Endothelial cell of umbilical vein (primary cell): ENCODE results near the gene SLC38A10. TPM values are rescaled to one million over a fixed set of nuclear protein-coding genes. Genes with fewer than 3 reads are reported as not detected.

Experiments
- BruUV-seq: library from RNA; stranded (reverse); fragments of 400-500 nt; replicated peaks from 2 replicates; lab custom pipeline; 2021; lab: Mats Ljungman, UMichigan
- CTCF ChIA-PET: fragments of 300-600, 350-600 bp; sonication (Branson Sonifier 250); formaldehyde crosslinking; loops from one replicate; lab custom pipeline; 2021; ENCODE audit warnings: antibody characterized with exemption, inconsistent platforms; lab: Charles Lee
- POLR2A ChIA-PET: fragments of 300-600, 350-600 bp; sonication (Branson Sonifier 250); formaldehyde crosslinking; loops from one replicate; lab custom pipeline; 2021; ENCODE audit warnings: antibody characterized with exemption, inconsistent platforms; lab: Charles Lee
- DNase-seq: peaks from one replicate; pipeline ENCODE4 v3.0.0-alpha.2; 2011; ENCODE audit warnings: low read depth, low spot score
- FAIRE-seq: peaks from 2 replicates; lab custom pipeline; 2011; peaks lifted over from hg19 to GRCh38; lab: Jason Lieb, UNC
- H2AFZ ChIP-seq: 2 replicates; pipeline ENCODE4 v1.6.0; 2012; ENCODE audit warnings: low read depth, low read length, control low read depth, inconsistent platforms
- H3K27ac ChIP-seq: 2 replicates; pipeline ENCODE4 v1.5.1; 2011; ENCODE audit warnings: low read depth, mild to moderate bottlenecking, control low read depth, low read length, moderate library complexity; ENCODE audit not compliant: insufficient read depth
- H3K27me3 ChIP-seq, 2 experiments: 2 replicates each; pipeline versions ENCODE4 v1.6.0 to v1.6.1; 2011; ENCODE audit warnings: low read length in 2 of 2, mixed read lengths in 1 of 2; ENCODE audit not compliant: control insufficient read depth in 2 of 2, insufficient read depth in 2 of 2
- H3K36me3 ChIP-seq, 2 experiments: 2 replicates in 1 of 2; 3 replicates in 1 of 2; pipeline ENCODE4 v1.5.1; 2011; ENCODE audit warnings: low read length in 2 of 2, mild to moderate bottlenecking in 1 of 2, moderate library complexity in 1 of 2; ENCODE audit not compliant: control insufficient read depth in 2 of 2, insufficient read depth in 2 of 2; ENCODE audit errors: extremely low read depth in 1 of 2
- H3K4me1 ChIP-seq: 3 replicates; pipeline ENCODE4 v1.5.1; 2011; ENCODE audit warnings: mild to moderate bottlenecking, low read length; ENCODE audit not compliant: control insufficient read depth, insufficient read depth; ENCODE audit errors: extremely low read depth
- H3K4me2 ChIP-seq: 2 replicates; pipeline ENCODE4 v1.6.1; 2011; ENCODE audit warnings: low read length, control low read depth, mixed read lengths; ENCODE audit not compliant: insufficient read depth
- H3K4me3 ChIP-seq, 3 experiments: fragments of 200-600 bp in 1 of 3; sonication (generic), shearing (Covaris generic) in 1 of 3; replicated peaks in 1 of 3; 2 replicates each; pipeline ENCODE4 v1.5.1; 2011 to 2016; ENCODE audit warnings: control low read depth in 3 of 3, low read length in 3 of 3, mild to moderate bottlenecking in 2 of 3, inconsistent platforms in 1 of 3, low read depth in 1 of 3, moderate library complexity in 1 of 3; ENCODE audit not compliant: insufficient read depth in 1 of 3
- H3K79me2 ChIP-seq: 2 replicates; pipeline ENCODE4 v1.6.0; 2012; ENCODE audit warnings: low read length, inconsistent platforms; ENCODE audit not compliant: control insufficient read depth, insufficient read depth
- H3K9ac ChIP-seq: replicated peaks from 2 replicates; pipeline ENCODE3; 2011; ENCODE audit warnings: low read length, control low read depth; ENCODE audit not compliant: insufficient read depth; ENCODE audit errors: extremely low read depth
- H3K9me1 ChIP-seq: replicated peaks from 3 replicates; pipeline ENCODE4 v1.6.0; 2011; ENCODE audit warnings: mild to moderate bottlenecking, low read length; ENCODE audit not compliant: control insufficient read depth, insufficient read depth; ENCODE audit errors: extremely low read depth
- H3K9me3 ChIP-seq: replicated peaks from 2 replicates; pipeline ENCODE4 v1.5.1; 2012; ENCODE audit warnings: low read length, inconsistent platforms; ENCODE audit not compliant: control insufficient read depth, insufficient read depth
- H4K20me1 ChIP-seq: replicated peaks from 2 replicates; pipeline ENCODE3; 2011; ENCODE audit warnings: mild to moderate bottlenecking, low read length; ENCODE audit not compliant: control insufficient read depth, insufficient read depth; ENCODE audit errors: extremely low read depth
- JUN ChIP-seq: IDR thresholded peaks from 2 replicates; pipeline ENCODE4 v1.6.1; 2011; ENCODE audit warnings: borderline replicate concordance, low read depth; ENCODE audit not compliant: insufficient read length, insufficient read depth
- POLR2A ChIP-seq: IDR thresholded peaks from 2 replicates; pipeline ENCODE4 v1.6.1; 2012; ENCODE audit warnings: low read depth, mild to moderate bottlenecking, control low read depth, low read length
- POLR2AphosphoS5 ChIP-seq: IDR thresholded peaks from 2 replicates; pipeline ENCODE4 v1.6.1; 2012; ENCODE audit warnings: low read depth, mild to moderate bottlenecking, control low read depth, low read length, moderate library complexity; ENCODE audit not compliant: insufficient read depth
- dilution Hi-C: fragments of 300-500 bp; cut with MboI; formaldehyde crosslinking; loops from one replicate; pipeline ENCODE4 v1.15.0; 2019; ENCODE audit warnings: low sequenced_read_pairs; ENCODE audit not compliant: extremely low pct_ligation_motif_present
- intact Hi-C: fragments of 100-400 bp; cut with micrococcal nuclease; formaldehyde crosslinking; loops from one replicate; pipeline ENCODE4 v1.10.0; 2022
- polyA plus RNA-seq, 4 experiments: library from polyadenylated mRNA; depleted of rRNA in 3 of 4; stranded (reverse) in 3 of 4; unstranded in 1 of 4; fragments of >200 nt; gene quantifications; 2 replicates each; pipeline versions ENCODE4 v1.2.1 to v1.2.3, GENCODE V29; 2011 to 2012; ENCODE audit warnings: missing spikeins in 1 of 4
- total RNA-seq: library from RNA; stranded (reverse); gene quantifications from 2 replicates; pipeline ENCODE4 v1.2.3, GENCODE V29; 2021

The SLC38A10 gene
- total and polyA plus RNA-seq, 2 donors (not counting 3 experiments of a cell fraction or from before 2014, with no cell fraction given), result 72.7 to 113 TPM

- no peak overlapping the region for H3K4me2 ChIP-seq
- H3K9me1 ChIP-seq, result no peaks in the 10 kb centered on the region
- H3K27me3 ChIP-seq, result no peaks in the 10 kb centered on the region
- peaks cover 0 to 8% of the 10 kb centered on the region in 2 experiments for H3K36me3 ChIP-seq
- no peak overlapping the region for H3K9ac ChIP-seq
- ChIA-PET POLR2A (no interaction called here), CTCF (interaction anchor here (0.8 to 1.3 kb wide), 2 partner anchors 100 to 101 kb away, joined by 3 to 5 read pairs; no protein-coding TSS in a partner anchor)
- no peaks in the 10 kb centered on the region for H4K20me1 ChIP-seq
- TF ChIP-seq POLR2AphosphoS5 (no peak), POLR2A (peak; percentile 2)
- intact Hi-C loops (no loop called here), dilution Hi-C loops (no loop called here)
- no peaks in the 10 kb centered on the region for H3K9me3 ChIP-seq
- no peak overlapping the region for H2AFZ ChIP-seq
- no TSS peak for BruUV-seq
- no peak for FAIRE-seq
- DNase-seq, result no peak
- H3K27ac ChIP-seq, result no peak overlapping the region
- H3K4me1 ChIP-seq, result peaks cover 6% of the 10 kb centered on the region
- H3K79me2 ChIP-seq, result peaks cover 15% of the 10 kb centered on the region
- H3K4me3 ChIP-seq, result no peak overlapping the region
Observed at GRCh38 chr17:81243333-81243664, 51.8 kb downstream of the SLC38A10 start.

GRCh38 chr17:81242421-81243332 is 52.4 kb downstream of the SLC38A10 start:
- Histone ChIP-seq H3K9me1 (no peaks in the 10 kb centered on the region), H3K4me3 (no peak overlapping the region), H3K9me3 (no peaks in the 10 kb centered on the region), H3K79me2 (peaks cover 19% of the 10 kb centered on the region), H3K4me2 (no peak overlapping the region), H4K20me1 (no peaks in the 10 kb centered on the region), H3K4me1 (peaks cover 6% of the 10 kb centered on the region), H3K27me3 (no peaks in the 10 kb centered on the region), H3K36me3 (peaks cover 0 to 8% of the 10 kb centered on the region in 2 experiments), H3K27ac (no peak overlapping the region), H2AFZ (no peak overlapping the region), H3K9ac (no peak overlapping the region)
- no peak for FAIRE-seq
- TF ChIP-seq JUN (no peak), POLR2A (peak; percentile 9)
- intact Hi-C loops (no loop called here), dilution Hi-C loops (no loop called here)
- no peak for DNase-seq
- CTCF ChIA-PET, result interaction anchor here (1.0 to 1.3 kb wide), 2 partner anchors 100 to 101 kb away, joined by 3 to 5 read pairs; no protein-coding TSS in a partner anchor
- POLR2A ChIA-PET, result no interaction called here
- no TSS peak for BruUV-seq
